OCI-LY1 (cell line): ENCODE data around the gene TTC33.

ENCODE experiments used
- H2AFZ ChIP-seq: fragments of 200-600 bp; sonication (generic), shearing (Covaris generic); 2 replicates; pipeline ENCODE4 v1.6.0; 2014; ENCODE audit warnings: antibody characterized with exemption, mild to moderate bottlenecking, low read length
- H3F3A ChIP-seq: fragments of 200-600 bp; sonication (generic), shearing (Covaris generic); 2 replicates; pipeline ENCODE4 v1.6.0; 2014; ENCODE audit warnings: mild to moderate bottlenecking, antibody characterized with exemption, low read length, moderate library complexity; ENCODE audit not compliant: insufficient read depth
- H3K27ac ChIP-seq: fragments of 200-600 bp; sonication (generic); 2 replicates; pipeline ENCODE4 v1.5.1; 2014; ENCODE audit warnings: low read length, mixed run types, mild to moderate bottlenecking, low read depth; ENCODE audit not compliant: poor library complexity, severe bottlenecking
- H3K27me3 ChIP-seq: fragments of 200-600 bp; sonication (generic); 2 replicates; pipeline ENCODE4 v1.6.0; 2014; ENCODE audit warnings: antibody characterized with exemption, mild to moderate bottlenecking, low read length, moderate library complexity; ENCODE audit not compliant: insufficient read depth
- H3K36me3 ChIP-seq: fragments of 200-600 bp; sonication (generic); 2 replicates; pipeline ENCODE4 v1.6.1; 2014; ENCODE audit warnings: mild to moderate bottlenecking, antibody characterized with exemption, low read length, moderate library complexity, mixed read lengths; ENCODE audit not compliant: insufficient read depth
- H3K4me1 ChIP-seq: fragments of 200-600 bp; sonication (generic); 2 replicates; pipeline ENCODE4 v1.5.1; 2014; ENCODE audit warnings: mild to moderate bottlenecking, low read length, moderate library complexity; ENCODE audit not compliant: insufficient read depth, severe bottlenecking
- H3K4me2 ChIP-seq: fragments of 200-600 bp; sonication (generic), shearing (Covaris generic); 2 replicates; pipeline ENCODE4 v1.6.1; 2014; ENCODE audit warnings: low read length
- H3K4me3 ChIP-seq: fragments of 200-600 bp; sonication (generic); 2 replicates; pipeline ENCODE4 v1.5.1; 2014; ENCODE audit warnings: low read length, low read depth, mild to moderate bottlenecking, mixed read lengths; ENCODE audit not compliant: poor library complexity, severe bottlenecking
- H3K79me2 ChIP-seq: fragments of 200-600 bp; shearing (Covaris generic); 2 replicates; pipeline ENCODE4 v1.6.1; 2016; ENCODE audit warnings: mixed run types, low read length, mixed read lengths; ENCODE audit not compliant: insufficient read depth
- H3K9ac ChIP-seq: fragments of 200-600 bp; sonication (generic), shearing (Covaris generic); 2 replicates; pipeline ENCODE4 v1.6.1; 2014; ENCODE audit warnings: mild to moderate bottlenecking, low read length, mixed read lengths
- H3K9me2 ChIP-seq: fragments of 200-600 bp; sonication (generic), shearing (Covaris generic); 2 replicates; pipeline ENCODE4 v1.6.1; 2014; ENCODE audit warnings: low read depth, mild to moderate bottlenecking, low read length, mixed read lengths
- H3K9me3 ChIP-seq: fragments of 200-600 bp; shearing (Covaris generic); 2 replicates; pipeline ENCODE4 v1.6.1; 2014; ENCODE audit warnings: low read length, mixed read lengths
- H4K20me1 ChIP-seq: fragments of 200-600 bp; sonication (generic), shearing (Covaris generic); 2 replicates; pipeline ENCODE4 v1.6.0; 2016; ENCODE audit warnings: mild to moderate bottlenecking, low read length; ENCODE audit not compliant: insufficient read depth
- EZH2 ChIP-seq: fragments of 200-600 bp; sonication (generic), shearing (Covaris generic); IDR thresholded peaks from 2 replicates; pipeline ENCODE4 v1.8.0; 2017; ENCODE audit warnings: borderline replicate concordance, mixed run types, mild to moderate bottlenecking, antibody characterized with exemption, low read length, moderate library complexity, mixed read lengths
- TF ChIP-seq, protein P1 (sequence below): fragments of 200-600 bp; sonication (generic), shearing (Covaris generic); IDR thresholded peaks from 2 replicates; pipeline ENCODE4 v1.5.1; 2017; ENCODE audit warnings: mild to moderate bottlenecking, antibody characterized with exemption, low read length, moderate library complexity, mixed read lengths

TTC33 gene

DNA sequence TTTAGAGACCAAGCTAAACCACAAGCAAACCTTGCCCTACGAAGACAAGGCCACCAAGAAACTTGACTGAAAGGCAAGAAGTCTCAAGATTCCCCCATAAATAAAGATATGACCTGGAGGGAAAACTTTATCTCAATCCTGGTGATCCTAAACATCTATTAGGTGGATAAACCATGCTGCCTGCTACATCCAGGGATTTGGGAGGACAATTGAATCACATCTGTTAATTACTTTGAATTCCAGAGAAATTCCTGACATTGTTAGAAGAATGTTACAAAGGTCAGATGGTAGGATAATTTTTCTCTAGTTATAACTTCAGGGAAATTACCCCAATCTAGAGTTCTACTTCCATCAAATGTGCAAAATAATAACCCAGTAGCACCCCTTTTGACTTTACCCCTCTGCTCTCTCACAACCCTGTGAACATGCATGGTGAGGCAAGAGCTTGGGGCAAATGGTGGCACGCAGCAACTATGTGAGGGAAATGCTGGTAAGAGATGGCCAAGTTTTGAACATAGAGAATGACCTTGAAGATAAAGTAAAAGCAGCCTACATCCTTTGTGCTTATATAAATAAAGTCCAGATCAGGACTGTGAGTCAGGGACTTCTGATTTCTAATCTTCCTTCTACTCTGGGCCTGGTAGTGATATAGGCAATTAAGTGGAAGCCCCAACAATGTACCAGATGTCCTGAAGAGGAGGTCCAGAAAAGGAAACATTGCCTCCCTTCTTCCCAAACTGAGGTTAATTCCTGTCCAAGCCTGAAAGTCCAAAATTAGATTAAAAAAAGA lies 133.1 kb downstream of the TTC33 start:
- no peak overlapping the region for H3K27ac ChIP-seq
- H3K79me2 ChIP-seq: no peaks in the 10 kb centered on the region
- H3K27me3 ChIP-seq: no peaks in the 10 kb centered on the region
- peaks cover 5% of the 10 kb centered on the region for H3K4me1 ChIP-seq
- H3K9me2 ChIP-seq: no peaks in the 10 kb centered on the region
- H4K20me1 ChIP-seq: no peaks in the 10 kb centered on the region
- no peak overlapping the region for H3K4me2 ChIP-seq
- no peak overlapping the region for H3K9ac ChIP-seq
- no peak overlapping the region for H2AFZ ChIP-seq
- no peaks in the 10 kb centered on the region for H3K36me3 ChIP-seq
- H3F3A ChIP-seq: no peaks in the 10 kb centered on the region
- H3K9me3 ChIP-seq: no peaks in the 10 kb centered on the region
- H3K4me3 ChIP-seq: no peak overlapping the region
- TF ChIP-seq, protein P1, sequence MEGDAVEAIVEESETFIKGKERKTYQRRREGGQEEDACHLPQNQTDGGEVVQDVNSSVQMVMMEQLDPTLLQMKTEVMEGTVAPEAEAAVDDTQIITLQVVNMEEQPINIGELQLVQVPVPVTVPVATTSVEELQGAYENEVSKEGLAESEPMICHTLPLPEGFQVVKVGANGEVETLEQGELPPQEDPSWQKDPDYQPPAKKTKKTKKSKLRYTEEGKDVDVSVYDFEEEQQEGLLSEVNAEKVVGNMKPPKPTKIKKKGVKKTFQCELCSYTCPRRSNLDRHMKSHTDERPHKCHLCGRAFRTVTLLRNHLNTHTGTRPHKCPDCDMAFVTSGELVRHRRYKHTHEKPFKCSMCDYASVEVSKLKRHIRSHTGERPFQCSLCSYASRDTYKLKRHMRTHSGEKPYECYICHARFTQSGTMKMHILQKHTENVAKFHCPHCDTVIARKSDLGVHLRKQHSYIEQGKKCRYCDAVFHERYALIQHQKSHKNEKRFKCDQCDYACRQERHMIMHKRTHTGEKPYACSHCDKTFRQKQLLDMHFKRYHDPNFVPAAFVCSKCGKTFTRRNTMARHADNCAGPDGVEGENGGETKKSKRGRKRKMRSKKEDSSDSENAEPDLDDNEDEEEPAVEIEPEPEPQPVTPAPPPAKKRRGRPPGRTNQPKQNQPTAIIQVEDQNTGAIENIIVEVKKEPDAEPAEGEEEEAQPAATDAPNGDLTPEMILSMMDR: no peak
- no peak for TF ChIP-seq EZH2

DNA sequence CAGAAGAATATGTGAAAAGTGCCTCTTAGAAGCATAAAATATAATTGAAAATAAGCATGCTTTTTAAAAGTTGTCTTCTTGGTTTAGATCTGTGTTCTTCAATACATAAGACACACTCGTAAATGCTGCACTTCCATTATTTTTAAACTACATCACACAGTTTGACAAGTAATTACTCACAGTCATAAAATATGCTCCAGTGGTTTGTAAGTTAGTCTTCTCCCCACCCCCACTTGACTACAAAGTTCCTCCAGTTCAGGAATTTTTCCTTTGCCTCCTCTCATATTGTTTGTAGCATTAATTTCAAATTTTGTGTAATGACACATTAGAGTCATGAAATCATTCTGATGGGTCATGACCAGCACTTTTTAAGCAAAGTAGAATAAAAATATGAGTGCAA lies 136.3 kb downstream of the TTC33 start:
- Histone ChIP-seq H3K4me1 (peaks cover 25% of the 10 kb centered on the region), H3K27me3 (no peaks in the 10 kb centered on the region), H2AFZ (no peak overlapping the region), H3K79me2 (no peaks in the 10 kb centered on the region), H4K20me1 (no peaks in the 10 kb centered on the region), H3K36me3 (no peaks in the 10 kb centered on the region), H3K9me3 (no peaks in the 10 kb centered on the region), H3K4me3 (no peak overlapping the region), H3K9ac (no peak overlapping the region), H3K27ac (no peak overlapping the region), H3F3A (no peaks in the 10 kb centered on the region), H3K9me2 (no peaks in the 10 kb centered on the region), H3K4me2 (no peak overlapping the region)
- TF ChIP-seq, protein P1: no peak
- no peak for TF ChIP-seq EZH2

DNA sequence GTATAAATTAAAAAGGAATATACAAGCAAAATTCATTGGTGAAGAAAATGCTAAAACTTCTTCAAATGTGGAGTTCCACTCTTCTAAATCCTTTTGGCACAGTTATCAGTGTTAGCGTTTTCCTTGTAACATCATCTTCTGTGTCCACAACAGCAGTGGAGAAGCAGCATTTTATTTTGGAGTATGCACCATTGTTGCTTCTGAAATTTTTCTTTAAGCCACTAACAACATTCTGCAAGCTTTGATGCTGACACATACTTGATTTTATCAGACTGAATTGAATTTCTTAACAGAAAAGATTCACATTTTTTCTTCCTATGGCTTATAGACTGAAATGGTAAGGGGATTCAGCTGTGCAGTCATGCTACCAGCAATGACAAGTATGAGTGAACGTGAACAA lies 136.8 kb downstream of the TTC33 start:
- H3K27ac ChIP-seq: no peak overlapping the region
- no peak overlapping the region for H3K9ac ChIP-seq
- H3K27me3 ChIP-seq: no peaks in the 10 kb centered on the region
- no peak overlapping the region for H3K4me3 ChIP-seq
- no peak for TF ChIP-seq EZH2
- TF ChIP-seq, protein P1: no peak
- H3F3A ChIP-seq: no peaks in the 10 kb centered on the region
- H3K79me2 ChIP-seq: no peaks in the 10 kb centered on the region
- H3K4me2 ChIP-seq: no peak overlapping the region
- no peaks in the 10 kb centered on the region for H4K20me1 ChIP-seq
- H3K9me3 ChIP-seq: no peaks in the 10 kb centered on the region
- no peaks in the 10 kb centered on the region for H3K36me3 ChIP-seq
- no peak overlapping the region for H2AFZ ChIP-seq
- no peaks in the 10 kb centered on the region for H3K9me2 ChIP-seq
- peaks cover 25% of the 10 kb centered on the region for H3K4me1 ChIP-seq
